ENCODE measurements around the gene DHRSX.

DNA sequence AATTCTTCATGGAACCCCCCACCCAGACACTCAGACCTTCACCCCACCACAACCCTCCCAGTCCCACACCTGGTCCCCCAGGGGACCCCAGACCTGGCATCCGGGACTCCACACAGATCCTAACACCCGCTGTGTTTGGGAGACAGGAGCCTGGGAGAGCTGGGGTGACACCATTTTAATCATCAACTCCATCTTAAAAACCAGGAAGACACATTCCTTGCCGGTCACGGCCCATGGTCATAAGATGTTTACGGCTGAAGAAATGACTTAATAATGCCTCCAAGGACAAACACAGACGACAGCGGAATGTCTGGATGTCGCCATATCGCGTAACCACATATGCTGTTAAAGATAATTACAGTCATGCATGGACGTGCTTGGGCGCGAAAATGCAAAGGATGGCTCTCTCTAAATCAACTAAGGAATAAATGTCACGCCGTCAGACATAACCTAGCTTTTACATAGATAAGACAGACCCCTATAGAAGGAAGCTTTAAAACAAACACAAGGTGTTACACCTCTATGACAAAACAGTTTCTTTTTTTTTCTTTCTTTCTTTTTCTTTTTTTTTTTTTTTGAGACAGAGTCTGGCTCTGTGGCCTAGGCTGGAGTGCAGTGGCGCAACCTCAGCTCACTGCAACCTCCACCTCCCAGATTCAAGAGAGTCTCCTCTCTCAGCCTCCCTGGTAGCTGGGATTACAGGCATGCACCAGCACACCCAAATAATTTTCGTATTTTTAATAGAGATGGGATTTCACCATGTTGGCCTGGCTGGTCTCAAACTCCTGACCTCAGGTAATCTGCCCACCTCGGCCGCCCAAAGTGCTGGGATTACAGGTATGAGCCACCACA is 2.1 kb upstream of the DHRSX start:
- no peak for TF ChIP-seq CTCF (IDR thresholded peaks at IDR 0.05; ENCODE audit: low read depth, low read length, poor library complexity, severe bottlenecking)
- TF ChIP-seq EZH2phosphoT487 (IDR thresholded peaks at IDR 0.05; ENCODE audit: borderline replicate concordance, low read length) = no peak
